ENCODE measurements around the gene NOC2L. TPM values are rescaled to one million over a fixed set of nuclear protein-coding genes. Genes with fewer than 3 reads are reported as not detected.

Gene NOC2L
- total RNA-seq, 1 donor from 2014 or later, result 39.6 TPM

- peaks cover 4% of the 10 kb centered on the region for H3K9me3 Mint-ChIP-seq
- peaks cover 2% of the 10 kb centered on the region for H3K36me3 Mint-ChIP-seq
- H3K4me3 Mint-ChIP-seq, result peak overlapping the region; percentile 84
- Histone ChIP-seq H3K4me1 (peaks cover 19% of the 10 kb centered on the region), H3K4me3 (peak overlapping the region; percentile 70), H3K9me3 (ENCODE audit: low read depth) (no peaks in the 10 kb centered on the region), H4K20me1 (ENCODE audit: low read depth) (peaks cover 22% of the 10 kb centered on the region), H3K9ac (peak overlapping the region; percentile 72), H3F3A (ENCODE audit: low read depth) (peaks cover 29% of the 10 kb centered on the region), H2AFZ (replicated peaks) (no peak overlapping the region), H3K4me2 (peak overlapping the region; percentile 97), H3K27me3 (peaks cover 95% of the 10 kb centered on the region), H3K36me3 (no peaks in the 10 kb centered on the region), H3K27ac (no peak overlapping the region), H3K79me2 (ENCODE audit: low read depth) (no peaks in the 10 kb centered on the region)
- H3K27me3 Mint-ChIP-seq (ENCODE audit: insufficient read depth, low read depth), result peaks cover 16% of the 10 kb centered on the region
- DNase-seq (ENCODE audit: low spot score), result peak; percentile 74
- TF ChIP-seq EZH2phosphoT487 (IDR thresholded peaks at IDR 0.05) (peak; percentile 79), EZH2 (IDR thresholded peaks at IDR 0.05) (peak; percentile 90), CTCF (IDR thresholded peaks at IDR 0.05) (peak; percentile 7)
- no peak overlapping the region for H3K27ac Mint-ChIP-seq
- H3K4me1 Mint-ChIP-seq, result peaks cover 14% of the 10 kb centered on the region
Measured at GRCh38 chr1:998995-999724, 40.1 kb upstream of the NOC2L start.

- H3K27me3 Mint-ChIP-seq (ENCODE audit: insufficient read depth, low read depth), result peaks cover 16% of the 10 kb centered on the region
- H3K9me3 ChIP-seq (ENCODE audit: low read depth), result no peaks in the 10 kb centered on the region
- H3K27me3 ChIP-seq, result peaks cover 100% of the 10 kb centered on the region
- H3K27ac ChIP-seq, result no peak overlapping the region
- no peak for DNase-seq (ENCODE audit: low spot score)
- H3K9me3 Mint-ChIP-seq, result peaks cover 6% of the 10 kb centered on the region
- peaks cover 2% of the 10 kb centered on the region for H3K36me3 Mint-ChIP-seq
- peaks cover 22% of the 10 kb centered on the region for H4K20me1 ChIP-seq (ENCODE audit: low read depth)
- H3K27ac Mint-ChIP-seq, result no peak overlapping the region
- H3K36me3 ChIP-seq, result no peaks in the 10 kb centered on the region
- H3K4me1 Mint-ChIP-seq, result peaks cover 14% of the 10 kb centered on the region
- peak overlapping the region; percentile 70 for H3K4me3 ChIP-seq
- peak overlapping the region; percentile 97 for H3K4me2 ChIP-seq
- no peaks in the 10 kb centered on the region for H3K79me2 ChIP-seq (ENCODE audit: low read depth)
- TF ChIP-seq EZH2 (IDR thresholded peaks at IDR 0.05), result no peak
- TF ChIP-seq CTCF (IDR thresholded peaks at IDR 0.05), result no peak
- no peak for TF ChIP-seq EZH2phosphoT487 (IDR thresholded peaks at IDR 0.05)
- no peak overlapping the region for H2AFZ ChIP-seq (replicated peaks)
- peaks cover 14% of the 10 kb centered on the region for H3K4me1 ChIP-seq
- H3K4me3 Mint-ChIP-seq, result peak overlapping the region; percentile 80
- no peak overlapping the region for H3K9ac ChIP-seq
- peaks cover 29% of the 10 kb centered on the region for H3F3A ChIP-seq (ENCODE audit: low read depth)
Measured at GRCh38 chr1:998745-998994, 39.6 kb upstream of the NOC2L start.

- TF ChIP-seq EZH2 (IDR thresholded peaks at IDR 0.05) (peak; percentile 76), EZH2phosphoT487 (IDR thresholded peaks at IDR 0.05) (peak; percentile 83), CTCF (IDR thresholded peaks at IDR 0.05) (peak; percentile 16)
- Mint-ChIP-seq H3K27me3 (ENCODE audit: insufficient read depth, low read depth) (peaks cover 16% of the 10 kb centered on the region), H3K4me3 (peak overlapping the region; percentile 80), H3K9me3 (peaks cover 6% of the 10 kb centered on the region), H3K36me3 (peaks cover 2% of the 10 kb centered on the region), H3K4me1 (peaks cover 10% of the 10 kb centered on the region), H3K27ac (no peak overlapping the region)
- Histone ChIP-seq H3K4me3 (peak overlapping the region; percentile 70), H3K4me1 (peaks cover 12% of the 10 kb centered on the region), H3K36me3 (no peaks in the 10 kb centered on the region), H3K79me2 (ENCODE audit: low read depth) (no peaks in the 10 kb centered on the region), H3F3A (ENCODE audit: low read depth) (peaks cover 29% of the 10 kb centered on the region), H3K9me3 (ENCODE audit: low read depth) (no peaks in the 10 kb centered on the region), H3K27me3 (peaks cover 100% of the 10 kb centered on the region), H3K4me2 (peak overlapping the region; percentile 97), H3K27ac (no peak overlapping the region), H2AFZ (replicated peaks) (no peak overlapping the region), H4K20me1 (ENCODE audit: low read depth) (peaks cover 22% of the 10 kb centered on the region), H3K9ac (no peak overlapping the region)
- peak; percentile 74 for DNase-seq (ENCODE audit: low spot score)
Measured at GRCh38 chr1:997993-998744, 39.1 kb upstream of the NOC2L start.

All from neural progenitor cell (in vitro differentiated cells).